K562 (cell line): ENCODE measurements around the gene HMGCL. TPM values are rescaled to one million over a fixed set of nuclear protein-coding genes. Genes with fewer than 3 reads are reported as not detected.

ENCODE experiments used
- CAMTA2 ChIP-seq: fragments of 250-450 bp; sonication (Bioruptor Pico); conservative IDR thresholded peaks from 2 replicates; pipeline ENCODE4 v1.5.1; 2022
- CBX3 ChIP-seq, 2 experiments: IDR thresholded peaks; 1 replicate in 1 of 2; 2 replicates in 1 of 2; pipeline ENCODE4 v1.6.1; 2012; ENCODE audit warnings: inconsistent platforms in 2 of 2, low read length in 2 of 2, borderline replicate concordance in 1 of 2, control low read depth in 1 of 2
- CEBPB ChIP-seq: fragments of 450-650 bp; IDR thresholded peaks from 2 replicates; pipeline ENCODE4 v1.6.1; 2016; ENCODE audit warnings: missing genetic modification characterization, missing compliant biosample characterization
- CREB5 ChIP-seq: fragments of 250-450 bp; sonication (Bioruptor Pico); IDR thresholded peaks from 2 replicates; pipeline ENCODE4 v1.5.0; 2020; ENCODE audit warnings: mild to moderate bottlenecking
- ELK3 ChIP-seq: fragments of 450-650 bp; formaldehyde crosslinking; IDR thresholded peaks from 2 replicates; pipeline ENCODE4 v1.4.0; 2020; ENCODE audit warnings: mild to moderate bottlenecking
- HDAC8 ChIP-seq: fragments of 450-650 bp; IDR thresholded peaks from 2 replicates; pipeline ENCODE4 v1.6.1; 2016; ENCODE audit warnings: mild to moderate bottlenecking, missing genetic modification characterization, moderate library complexity, missing compliant biosample characterization
- MAX ChIP-seq: sonication (generic); formaldehyde crosslinking; IDR thresholded peaks from 2 replicates; pipeline ENCODE4 v1.9.0; 2022; ENCODE audit warnings: mild to moderate bottlenecking, missing genetic modification reagents
- NEUROD1 ChIP-seq: fragments of 150-350 bp; IDR thresholded peaks from 2 replicates; pipeline ENCODE4 v1.6.1; 2014; ENCODE audit warnings: borderline replicate concordance, low read length, low read depth; ENCODE audit not compliant: partially characterized antibody
- RBM14 ChIP-seq: fragments of 200-400 bp; formaldehyde crosslinking; IDR thresholded peaks from 2 replicates; pipeline ENCODE4 v1.6.1; 2018; ENCODE audit warnings: low read depth, mild to moderate bottlenecking, low read length, moderate library complexity, borderline replicate concordance; ENCODE audit not compliant: insufficient read depth
- RBM25 ChIP-seq: fragments of 200-400 bp; formaldehyde crosslinking; IDR thresholded peaks from 2 replicates; pipeline ENCODE4 v1.6.1; 2018; ENCODE audit warnings: low read length, low read depth, moderate library complexity; ENCODE audit not compliant: severe bottlenecking
- SETDB1 ChIP-seq: IDR thresholded peaks from one replicate; pipeline ENCODE4 v1.6.1; 2012; ENCODE audit warnings: low read length, control low read depth, inconsistent platforms
- TBP ChIP-seq: optimal IDR thresholded peaks from 2 replicates; pipeline ENCODE3; 2011; ENCODE audit warnings: low read depth, low read length, improper control_type of control experiment
- TSHZ1 ChIP-seq: fragments of 250-450 bp; sonication (Bioruptor Pico); IDR thresholded peaks from 2 replicates; pipeline ENCODE4 v1.4.0; 2020; ENCODE audit warnings: mild to moderate bottlenecking, moderate library complexity
- YBX1 ChIP-seq: fragments of 450-650 bp; IDR thresholded peaks from 2 replicates; pipeline ENCODE4 v1.7.1; 2016; ENCODE audit warnings: mild to moderate bottlenecking
- ZNF140 ChIP-seq: fragments of 250-450 bp; sonication (Bioruptor Pico); IDR thresholded peaks from 2 replicates; pipeline ENCODE4 v1.8.0; 2021; ENCODE audit warnings: moderate library complexity, mild to moderate bottlenecking, inconsistent platforms
- ZNF165 ChIP-seq: fragments of 250-450 bp; sonication (Bioruptor Pico); IDR thresholded peaks from 2 replicates; pipeline ENCODE4 v1.4.0; 2020; ENCODE audit warnings: borderline replicate concordance
- ZNF354B ChIP-seq: fragments of 250-450 bp; sonication (Bioruptor Pico); IDR thresholded peaks from 2 replicates; pipeline ENCODE4 v1.4.0; 2020
- ZNF518B ChIP-seq: fragments of 250-450 bp; sonication (Bioruptor Pico); IDR thresholded peaks from 2 replicates; pipeline ENCODE4 v1.5.0; 2021; ENCODE audit warnings: mild to moderate bottlenecking, moderate library complexity
- polyA plus RNA-seq, 8 experiments: library from polyadenylated mRNA; depleted of rRNA in 4 of 8; stranded (reverse) in 5 of 8; unstranded in 3 of 8; fragments of >200 nt; fragmentation: Nextera tagmentation in 2 of 8; fragmentation: Illumina TruSeq in 1 of 8; extraction: Ambion mirVana in 2 of 8; extraction: Trizol in 1 of 8; gene quantifications; 2 replicates each; pipeline versions ENCODE4 v1.2.1 to v1.2.3, GENCODE V29; 2011 to 2014; ENCODE audit warnings: inconsistent platforms in 1 of 8, missing spikeins in 1 of 8
- total RNA-seq, 7 experiments: library from RNA; depleted of rRNA in 6 of 7; stranded (reverse); fragments of >200 nt in 6 of 7; fragmentation: Illumina TruSeq in 2 of 7; extraction: Trizol in 2 of 7; gene quantifications; 2 replicates each; pipeline versions ENCODE4 v1.2.1 to v1.2.3, GENCODE V29; 2011 to 2021; ENCODE audit warnings: low replicate concordance in 1 of 7

HMGCL gene
- total and polyA plus RNA-seq, 9 of the 15 experiments (the other 6 are each of a cell fraction or from before 2014, with no cell fraction given) = 18.0 to 82.2 (median 24.2) TPM

- TF ChIP-seq RBM25 (no peak), CREB5 (CRISPR knock-in tag) (no peak), HDAC8 (tag) (no peak), MAX (CRISPR knock-in tag) (no peak), ZNF165 (CRISPR knock-in tag) (no peak), YBX1 (no peak), ZNF518B (CRISPR knock-in tag) (no peak), ZNF140 (no peak), CEBPB (no peak), SETDB1 (no peak), NEUROD1 (no peak), RBM14 (no peak), CBX3 (IDR thresholded peaks at IDR 0.05; ENCODE audit: borderline replicate concordance in 1 of 2, low read length in 2 of 2) (no peak), TSHZ1 (CRISPR knock-in tag) (no peak), CAMTA2 (CRISPR knock-in tag) (no peak), ZNF354B (CRISPR knock-in tag) (no peak), TBP (no peak), ELK3 (CRISPR knock-in tag) (no peak)
Observed at GRCh38 chr1:23865543-23865930, 40.3 kb upstream of the HMGCL start (continued).
